ENCODE data around the gene CCDC172. TPM values are rescaled to one million over a fixed set of nuclear protein-coding genes. Genes with fewer than 3 reads are reported as not detected.

CCDC172 gene
- total RNA-seq, 5 donors from 2014 or later (not counting 1 experiment from before 2014, with no cell fraction given): not detected

DNA sequence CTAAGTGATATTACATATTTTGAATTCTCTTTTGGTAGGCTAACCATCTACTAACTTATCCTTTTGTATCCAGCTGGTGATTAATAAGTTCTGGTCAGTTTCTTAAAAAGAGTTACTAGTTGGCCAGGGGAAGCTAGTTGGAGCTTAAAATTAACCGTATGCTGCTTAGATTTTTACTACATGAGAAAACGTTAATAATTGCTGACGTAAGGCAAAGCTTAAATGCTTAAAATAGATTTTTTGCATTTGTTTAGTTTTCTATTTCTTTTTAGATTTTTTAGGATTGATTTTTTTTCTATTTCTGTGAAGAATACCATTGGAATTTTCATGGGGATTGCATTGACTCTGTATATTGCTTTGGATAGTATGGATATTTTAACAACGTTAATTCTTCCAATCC lies 32.6 kb downstream of the CCDC172 start:
- no peaks in the 10 kb centered on the region for H3K36me3 Mint-ChIP-seq
- Histone ChIP-seq H3K4me1 (ENCODE audit: control insufficient read depth in 1 of 2, extremely low read depth in 1 of 2, insufficient read depth in 2 of 2, low read length in 2 of 2) (no peaks in the 10 kb centered on the region), H3K36me3 (ENCODE audit: control insufficient read depth in 2 of 2, extremely low read depth in 1 of 2, insufficient read depth in 1 of 2, low read length in 1 of 2) (no peaks in the 10 kb centered on the region), H3K4me3 (ENCODE audit: control insufficient read depth in 1 of 2, extremely low read depth in 1 of 2, low read length in 1 of 2) (no peak overlapping the region), H3K27ac (ENCODE audit: low read length) (no peak overlapping the region), H3K27me3 (replicated peaks in 1 of 2; ENCODE audit: control insufficient read depth in 2 of 2, extremely low read depth in 1 of 2, insufficient read depth in 2 of 2, low read length in 1 of 2) (peaks cover 0 to 2% of the 10 kb centered on the region in 2 experiments), H3K9me3 (no peaks in the 10 kb centered on the region)
- 100% methylated on average over 1 of the region's 4 CpGs for WGBS (ENCODE audit: insufficient coverage)
- DNase-seq (no peak), ATAC-seq (replicated peaks in 1 of 4) (no peak)
- ChIA-PET POLR2A (no interaction called here), CTCF (no interaction called here)
- H3K4me1 Mint-ChIP-seq: no peaks in the 10 kb centered on the region
- H3K9me3 Mint-ChIP-seq: peaks cover 4 to 8% (median 7%) of the 10 kb centered on the region in 3 donors
- H3K27ac Mint-ChIP-seq: no peak overlapping the region
- no peak overlapping the region for H3K4me3 Mint-ChIP-seq
- no peaks in the 10 kb centered on the region for H3K27me3 Mint-ChIP-seq

DNA sequence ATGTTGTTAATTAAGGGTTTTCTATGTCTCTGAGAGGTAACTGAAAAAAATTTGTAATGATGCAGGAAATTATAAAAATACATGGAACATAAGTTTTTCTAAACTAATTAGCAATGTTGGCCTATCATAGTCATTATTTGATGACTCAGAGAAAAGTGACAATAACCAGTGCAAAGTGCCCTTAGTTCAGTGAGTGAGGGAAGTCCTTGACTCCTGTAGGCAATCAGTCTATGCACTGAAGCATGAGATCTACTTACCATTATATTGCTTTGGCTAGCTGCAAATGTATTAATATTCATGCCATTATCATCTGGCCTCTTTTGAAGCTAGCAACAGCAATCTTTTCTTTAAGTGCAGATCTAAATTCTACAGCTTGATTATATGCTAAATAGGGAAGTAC lies 40.6 kb downstream of the CCDC172 start:
- Histone ChIP-seq H3K4me3 (ENCODE audit: control insufficient read depth in 1 of 2, extremely low read depth in 1 of 2, low read length in 1 of 2) (no peak overlapping the region), H3K27ac (ENCODE audit: low read length) (no peak overlapping the region), H3K27me3 (replicated peaks in 1 of 2; ENCODE audit: control insufficient read depth in 2 of 2, extremely low read depth in 1 of 2, insufficient read depth in 2 of 2, low read length in 1 of 2) (peaks cover 0 to 2% of the 10 kb centered on the region in 2 experiments), H3K36me3 (ENCODE audit: control insufficient read depth in 2 of 2, extremely low read depth in 1 of 2, insufficient read depth in 1 of 2, low read length in 1 of 2) (no peaks in the 10 kb centered on the region), H3K9me3 (no peaks in the 10 kb centered on the region), H3K4me1 (ENCODE audit: control insufficient read depth in 1 of 2, extremely low read depth in 1 of 2, insufficient read depth in 2 of 2, low read length in 2 of 2) (no peaks in the 10 kb centered on the region)
- Mint-ChIP-seq H3K9me3 (no peaks in the 10 kb centered on the region), H3K27me3 (no peaks in the 10 kb centered on the region), H3K27ac (no peak overlapping the region), H3K4me3 (no peak overlapping the region), H3K36me3 (no peaks in the 10 kb centered on the region), H3K4me1 (no peaks in the 10 kb centered on the region)
- ATAC-seq (replicated peaks in 1 of 4): no peak
- no peak for DNase-seq
- CTCF ChIA-PET: no interaction called here
- POLR2A ChIA-PET: no interaction called here

DNA sequence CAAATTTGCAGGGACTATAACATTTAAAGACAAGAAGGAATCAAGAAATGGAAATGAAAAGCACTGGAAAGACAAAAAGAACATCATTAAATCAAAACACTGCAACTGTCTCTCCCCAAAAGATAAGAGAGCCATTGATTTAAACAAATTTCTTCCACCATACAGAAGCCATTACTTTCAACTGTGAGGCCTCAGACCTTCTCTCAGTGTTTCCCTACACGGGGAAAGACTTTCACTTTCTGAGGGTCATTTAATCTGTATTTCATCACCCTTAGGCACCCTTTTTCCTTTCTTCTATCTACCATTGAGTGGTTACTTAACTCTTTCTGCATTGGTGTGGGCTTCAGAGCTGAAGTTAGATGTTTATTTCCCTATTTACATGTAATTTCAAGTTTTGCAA lies 47.5 kb downstream of the CCDC172 start:
- H3K27me3 Mint-ChIP-seq: peaks cover 6 to 9% of the 10 kb centered on the region in 2 donors
- no peak overlapping the region for H3K27ac ChIP-seq (ENCODE audit: low read length)
- no peaks in the 10 kb centered on the region for H3K36me3 Mint-ChIP-seq
- no peak overlapping the region for H3K27ac Mint-ChIP-seq
- peaks cover 0 to 2% of the 10 kb centered on the region in 2 experiments for H3K27me3 ChIP-seq (replicated peaks in 1 of 2; ENCODE audit: control insufficient read depth in 2 of 2, extremely low read depth in 1 of 2, insufficient read depth in 2 of 2, low read length in 1 of 2)
- H3K36me3 ChIP-seq (ENCODE audit: control insufficient read depth in 2 of 2, extremely low read depth in 1 of 2, insufficient read depth in 1 of 2, low read length in 1 of 2): no peaks in the 10 kb centered on the region
- no peaks in the 10 kb centered on the region for H3K4me1 ChIP-seq (ENCODE audit: control insufficient read depth in 1 of 2, extremely low read depth in 1 of 2, insufficient read depth in 2 of 2, low read length in 2 of 2)
- no peak for DNase-seq
- ChIA-PET POLR2A (no interaction called here), CTCF (no interaction called here)
- no peaks in the 10 kb centered on the region for H3K4me1 Mint-ChIP-seq
- H3K9me3 Mint-ChIP-seq: no peaks in the 10 kb centered on the region
- no peak for ATAC-seq (replicated peaks in 1 of 4)
- H3K9me3 ChIP-seq: no peaks in the 10 kb centered on the region
- H3K4me3 Mint-ChIP-seq: no peak overlapping the region
- no CpG with 5 or more reads among the region's 1 CpG for WGBS (ENCODE audit: insufficient coverage)
- no peak overlapping the region for H3K4me3 ChIP-seq (ENCODE audit: control insufficient read depth in 1 of 2, extremely low read depth in 1 of 2, low read length in 1 of 2)

DNA sequence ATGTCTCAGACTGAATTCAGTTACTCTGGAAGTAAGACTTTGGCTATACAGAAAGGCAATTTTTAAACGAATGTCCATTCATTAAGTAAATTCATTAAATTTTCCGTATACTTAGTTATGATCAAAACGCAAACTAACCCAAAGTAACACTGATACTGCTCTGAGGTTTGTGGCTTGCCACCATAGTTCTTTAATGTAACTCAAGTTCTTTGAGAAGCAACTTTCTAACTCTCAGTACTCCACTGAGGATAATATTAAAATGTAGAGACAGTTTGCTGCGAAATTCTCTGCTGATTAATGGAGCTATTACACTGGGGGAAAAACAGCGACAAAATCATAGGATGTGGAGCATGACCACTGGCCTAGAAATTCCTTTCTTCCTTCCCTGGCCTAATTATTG lies 58.0 kb downstream of the CCDC172 start:
- POLR2A ChIA-PET: no interaction called here
- WGBS (ENCODE audit: insufficient coverage): 80% methylated on average over 2 of the region's 5 CpGs
- CTCF ChIA-PET: no interaction called here

DNA sequence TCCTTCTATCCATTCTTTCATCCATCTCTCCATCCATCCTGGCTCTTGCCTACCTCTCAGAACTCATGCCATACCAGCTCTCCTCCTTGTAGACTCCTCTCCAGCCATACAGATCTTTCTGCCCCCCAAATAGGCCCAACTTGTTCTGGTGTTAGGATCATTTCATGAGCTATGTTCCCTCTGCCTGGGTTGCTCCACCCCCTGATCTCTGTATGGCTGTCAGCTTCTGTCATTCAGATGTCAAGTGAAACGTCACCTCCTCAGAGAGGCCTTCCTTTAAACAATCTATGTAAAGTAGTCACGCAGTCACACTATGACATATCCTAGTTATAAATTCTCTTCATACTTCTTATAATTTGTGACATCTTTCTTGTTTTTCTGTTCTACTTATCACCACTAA lies 61.1 kb downstream of the CCDC172 start:
- Histone ChIP-seq H3K4me1 (ENCODE audit: control insufficient read depth in 1 of 2, extremely low read depth in 1 of 2, insufficient read depth in 2 of 2, low read length in 2 of 2) (no peaks in the 10 kb centered on the region), H3K9me3 (no peaks in the 10 kb centered on the region), H3K36me3 (ENCODE audit: control insufficient read depth in 2 of 2, extremely low read depth in 1 of 2, insufficient read depth in 1 of 2, low read length in 1 of 2) (no peaks in the 10 kb centered on the region), H3K4me3 (ENCODE audit: control insufficient read depth in 1 of 2, extremely low read depth in 1 of 2, low read length in 1 of 2) (no peak overlapping the region), H3K27ac (ENCODE audit: low read length) (no peak overlapping the region), H3K27me3 (replicated peaks in 1 of 2; ENCODE audit: control insufficient read depth in 2 of 2, extremely low read depth in 1 of 2, insufficient read depth in 2 of 2, low read length in 1 of 2) (peaks cover 0 to 2% of the 10 kb centered on the region in 2 experiments)
- peaks cover 3% of the 10 kb centered on the region in 2 donors for H3K27me3 Mint-ChIP-seq
- H3K36me3 Mint-ChIP-seq: no peaks in the 10 kb centered on the region
- POLR2A ChIA-PET: no interaction called here
- ATAC-seq (replicated peaks in 1 of 4) (no peak), DNase-seq (no peak)
- CTCF ChIA-PET: no interaction called here
- WGBS (ENCODE audit: insufficient coverage): 61% methylated on average over 2 of the region's 2 CpGs
- H3K4me1 Mint-ChIP-seq: no peaks in the 10 kb centered on the region
- no peak overlapping the region for H3K4me3 Mint-ChIP-seq
- H3K27ac Mint-ChIP-seq: no peak overlapping the region
- no peaks in the 10 kb centered on the region for H3K9me3 Mint-ChIP-seq

More for the DNA sequence above, 58.0 kb downstream of the CCDC172 start:
- ATAC-seq (replicated peaks in 1 of 4) (no peak), DNase-seq (no peak)
- Mint-ChIP-seq H3K4me3 (no peak overlapping the region), H3K27ac (no peak overlapping the region), H3K4me1 (no peaks in the 10 kb centered on the region), H3K27me3 (no peaks in the 10 kb centered on the region), H3K36me3 (no peaks in the 10 kb centered on the region), H3K9me3 (no peaks in the 10 kb centered on the region)
- Histone ChIP-seq H3K4me1 (ENCODE audit: control insufficient read depth in 1 of 2, extremely low read depth in 1 of 2, insufficient read depth in 2 of 2, low read length in 2 of 2) (no peaks in the 10 kb centered on the region), H3K9me3 (no peaks in the 10 kb centered on the region), H3K36me3 (ENCODE audit: control insufficient read depth in 2 of 2, extremely low read depth in 1 of 2, insufficient read depth in 1 of 2, low read length in 1 of 2) (no peaks in the 10 kb centered on the region), H3K27ac (ENCODE audit: low read length) (no peak overlapping the region), H3K4me3 (ENCODE audit: control insufficient read depth in 1 of 2, extremely low read depth in 1 of 2, low read length in 1 of 2) (no peak overlapping the region), H3K27me3 (replicated peaks in 1 of 2; ENCODE audit: control insufficient read depth in 2 of 2, extremely low read depth in 1 of 2, insufficient read depth in 2 of 2, low read length in 1 of 2) (no peaks in the 10 kb centered on the region)

DNA sequence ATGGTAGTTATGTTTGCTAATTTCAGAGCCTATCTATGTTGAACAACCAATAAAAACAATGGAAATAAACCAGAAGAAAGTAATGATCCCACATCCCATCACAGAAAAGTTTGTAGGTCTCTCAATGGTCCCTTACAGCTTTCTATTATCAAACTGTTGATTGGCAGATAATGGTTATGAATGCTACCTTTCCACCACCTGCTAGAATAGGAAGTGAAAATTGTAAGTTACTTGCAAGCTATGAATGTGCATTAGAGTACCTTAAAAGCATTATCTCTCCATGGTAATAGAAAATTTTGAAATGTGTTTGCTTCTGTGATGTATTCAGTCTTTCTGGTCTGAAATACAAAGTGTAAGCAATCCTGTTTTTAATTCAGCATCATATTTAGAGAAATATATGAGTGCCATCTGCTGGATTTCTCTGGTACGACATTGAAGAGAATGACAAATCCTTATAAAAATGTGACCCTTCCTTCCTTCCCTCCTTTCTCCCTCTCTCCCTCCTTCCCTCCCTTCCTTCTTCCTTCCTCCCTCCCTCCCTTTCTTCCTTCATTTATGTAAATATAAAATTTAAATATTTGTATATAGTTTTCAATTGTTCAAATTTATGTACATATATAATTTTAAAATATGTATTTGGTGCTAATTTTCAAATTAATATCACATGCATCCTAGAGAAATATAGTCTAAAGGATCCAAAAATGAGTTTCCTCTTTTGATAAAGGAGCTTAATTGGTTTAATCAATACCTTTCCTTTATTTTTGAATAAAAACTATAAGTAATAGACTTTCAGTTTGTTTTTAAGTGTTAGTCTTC lies 62.0 kb downstream of the CCDC172 start:
- Mint-ChIP-seq H3K4me1 (no peaks in the 10 kb centered on the region), H3K36me3 (no peaks in the 10 kb centered on the region), H3K27me3 (peaks cover 3% of the 10 kb centered on the region in 2 donors), H3K4me3 (no peak overlapping the region), H3K27ac (no peak overlapping the region), H3K9me3 (no peaks in the 10 kb centered on the region)
- Histone ChIP-seq H3K27me3 (replicated peaks in 1 of 2; ENCODE audit: control insufficient read depth in 2 of 2, extremely low read depth in 1 of 2, insufficient read depth in 2 of 2, low read length in 1 of 2) (peaks cover 0 to 3% of the 10 kb centered on the region in 2 experiments), H3K27ac (ENCODE audit: low read length) (no peak overlapping the region), H3K36me3 (ENCODE audit: control insufficient read depth in 2 of 2, extremely low read depth in 1 of 2, insufficient read depth in 1 of 2, low read length in 1 of 2) (no peaks in the 10 kb centered on the region), H3K4me3 (ENCODE audit: control insufficient read depth in 1 of 2, extremely low read depth in 1 of 2, low read length in 1 of 2) (no peak overlapping the region), H3K9me3 (no peaks in the 10 kb centered on the region), H3K4me1 (ENCODE audit: control insufficient read depth in 1 of 2, extremely low read depth in 1 of 2, insufficient read depth in 2 of 2, low read length in 2 of 2) (no peaks in the 10 kb centered on the region)
- ATAC-seq (replicated peaks in 1 of 4): no peak
- peak in 1 of 35 experiments; percentile 28 for DNase-seq
- ChIA-PET POLR2A (no interaction called here), CTCF (interaction anchor here (0.6 to 1.0 kb wide), 4 partner anchors 26 to 1653 kb away, joined by 3 to 4 read pairs (median 4); no protein-coding TSS in a partner anchor)
- no CpG with 5 or more reads among the region's 1 CpG for WGBS (ENCODE audit: insufficient coverage)
